HG03469 (cell line): Measurements from ENCODE around the gene FASTKD2.

Source experiments
- ATAC-seq: cut with Tn5 transposase; IDR thresholded peaks from one replicate; pipeline ENCODE4 v1.9.1; 2021; ENCODE audit warnings: mild to moderate bottlenecking, moderate library complexity, moderate number of reproducible peaks; ENCODE audit not compliant: unreplicated experiment

FASTKD2 gene

DNA sequence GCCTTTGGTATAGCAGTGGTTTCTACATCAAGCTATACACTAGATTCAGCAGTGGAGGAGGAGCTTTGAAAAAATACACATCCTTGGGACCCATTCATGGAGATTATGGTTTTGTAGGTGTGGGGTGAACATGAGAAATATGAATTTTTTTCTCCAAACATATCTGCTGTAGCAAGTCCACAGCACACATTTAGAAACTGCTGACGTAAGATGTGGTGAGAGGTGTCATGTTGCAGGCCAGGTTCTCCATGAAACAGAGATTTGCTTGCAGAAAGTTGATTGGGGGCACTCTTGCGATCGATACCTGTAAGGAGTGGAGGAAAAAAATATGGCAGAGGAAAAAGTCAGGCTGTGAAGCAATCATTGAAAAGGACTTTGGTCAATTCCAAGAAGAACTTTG, 67.9 kb downstream of the FASTKD2 start:
- no peak for ATAC-seq

DNA sequence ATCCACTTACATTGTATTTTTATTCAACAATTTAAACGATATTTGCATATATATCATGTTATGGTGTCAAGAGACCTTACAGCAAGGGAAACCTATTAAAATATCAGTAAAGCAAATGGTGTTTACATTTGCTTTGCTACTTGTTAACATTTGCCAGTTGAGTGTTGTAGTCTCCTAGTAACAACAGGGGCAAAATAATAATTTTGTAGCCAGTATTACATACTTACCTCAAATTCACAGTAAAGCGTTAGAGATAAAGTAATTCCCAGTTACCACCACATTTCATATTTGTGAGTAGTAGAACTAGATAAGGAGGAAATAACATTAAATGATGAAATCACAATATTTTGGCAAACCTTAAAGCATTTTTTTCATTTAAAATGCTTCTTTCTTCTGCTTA, 71.3 kb downstream of the FASTKD2 start:
- no peak for ATAC-seq

DNA sequence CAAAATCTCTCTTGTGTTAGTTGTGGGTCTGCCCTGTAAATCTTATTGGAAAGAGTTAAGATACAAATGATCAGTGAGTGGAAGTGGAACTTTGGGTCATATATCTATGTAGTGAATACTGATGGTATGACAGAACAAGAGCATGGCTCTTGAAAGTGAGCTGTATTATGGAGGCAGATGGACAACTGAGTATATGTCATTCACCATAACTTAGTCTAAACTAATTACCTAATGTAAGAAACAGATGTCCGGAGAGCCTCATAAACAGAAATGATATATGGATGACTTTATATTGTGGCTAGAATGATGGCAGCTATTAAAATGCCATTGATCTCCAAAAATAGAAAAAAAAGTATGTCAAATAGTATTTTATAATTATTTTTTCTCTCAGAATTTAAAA, 72.4 kb downstream of the FASTKD2 start:
- ATAC-seq: no peak

DNA sequence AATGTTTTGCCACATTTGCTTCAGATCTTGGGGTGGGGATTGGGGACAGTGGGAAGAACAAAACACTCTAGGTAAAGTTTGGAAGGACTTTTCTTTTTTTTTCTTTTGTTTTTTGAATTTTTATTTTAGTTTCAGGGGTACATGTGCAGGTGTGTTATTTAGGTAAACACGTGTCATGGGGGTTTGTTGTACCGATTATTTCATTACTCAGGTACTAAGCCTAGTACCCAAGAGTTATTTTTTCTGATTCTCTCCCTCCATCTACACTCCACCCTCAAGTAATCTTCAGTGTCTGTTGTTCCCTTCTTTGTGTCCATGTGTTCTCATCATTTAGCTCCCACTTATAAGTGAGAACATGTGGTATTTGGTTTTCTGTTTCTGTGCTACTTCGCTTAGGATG, 73.3 kb downstream of the FASTKD2 start:
- no peak for ATAC-seq

DNA sequence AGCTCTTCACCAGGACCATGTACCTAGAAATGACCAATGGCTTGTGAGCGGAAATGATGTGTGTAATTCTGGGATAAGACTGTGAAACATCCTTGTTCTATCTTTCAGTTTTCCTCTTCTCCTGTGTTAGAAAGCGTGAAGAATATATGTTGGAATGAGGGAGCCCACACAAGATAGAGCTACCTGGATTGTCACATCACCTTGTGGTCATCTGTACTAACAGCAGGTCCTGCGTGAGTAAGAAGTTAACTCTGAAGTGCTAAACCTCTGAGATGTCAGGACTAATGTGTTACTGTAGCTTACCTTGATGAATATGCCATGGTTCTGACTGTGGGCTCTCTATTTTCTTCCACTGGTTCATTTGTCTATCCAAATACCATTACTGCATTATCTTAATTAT, 75.6 kb downstream of the FASTKD2 start:
- ATAC-seq: no peak
